Endothelial cell of umbilical vein (primary cell): ENCODE data around the gene ARHGEF7. TPM values are rescaled to one million over a fixed set of nuclear protein-coding genes. Genes with fewer than 3 reads are reported as not detected.

ENCODE experiments used
- BruUV-seq: library from RNA; stranded (reverse); fragments of 400-500 nt; replicated peaks from 2 replicates; lab custom pipeline; 2021; lab: Mats Ljungman, UMichigan
- CTCF ChIA-PET: fragments of 300-600, 350-600 bp; sonication (Branson Sonifier 250); formaldehyde crosslinking; loops from one replicate; lab custom pipeline; 2021; ENCODE audit warnings: antibody characterized with exemption, inconsistent platforms; lab: Charles Lee
- POLR2A ChIA-PET: fragments of 300-600, 350-600 bp; sonication (Branson Sonifier 250); formaldehyde crosslinking; loops from one replicate; lab custom pipeline; 2021; ENCODE audit warnings: antibody characterized with exemption, inconsistent platforms; lab: Charles Lee
- DNase-seq: peaks from one replicate; pipeline ENCODE4 v3.0.0-alpha.2; 2011; ENCODE audit warnings: low read depth, low spot score
- FAIRE-seq: peaks from 2 replicates; lab custom pipeline; 2011; peaks lifted over from hg19 to GRCh38; lab: Jason Lieb, UNC
- H2AFZ ChIP-seq: 2 replicates; pipeline ENCODE4 v1.6.0; 2012; ENCODE audit warnings: low read depth, low read length, control low read depth, inconsistent platforms
- H3K27ac ChIP-seq: 2 replicates; pipeline ENCODE4 v1.5.1; 2011; ENCODE audit warnings: low read depth, mild to moderate bottlenecking, control low read depth, low read length, moderate library complexity; ENCODE audit not compliant: insufficient read depth
- H3K27me3 ChIP-seq, 2 experiments: 2 replicates each; pipeline versions ENCODE4 v1.6.0 to v1.6.1; 2011; ENCODE audit warnings: low read length in 2 of 2, mixed read lengths in 1 of 2; ENCODE audit not compliant: control insufficient read depth in 2 of 2, insufficient read depth in 2 of 2
- H3K36me3 ChIP-seq, 2 experiments: 2 replicates in 1 of 2; 3 replicates in 1 of 2; pipeline ENCODE4 v1.5.1; 2011; ENCODE audit warnings: low read length in 2 of 2, mild to moderate bottlenecking in 1 of 2, moderate library complexity in 1 of 2; ENCODE audit not compliant: control insufficient read depth in 2 of 2, insufficient read depth in 2 of 2; ENCODE audit errors: extremely low read depth in 1 of 2
- H3K4me1 ChIP-seq: 3 replicates; pipeline ENCODE4 v1.5.1; 2011; ENCODE audit warnings: mild to moderate bottlenecking, low read length; ENCODE audit not compliant: control insufficient read depth, insufficient read depth; ENCODE audit errors: extremely low read depth
- H3K4me2 ChIP-seq: 2 replicates; pipeline ENCODE4 v1.6.1; 2011; ENCODE audit warnings: low read length, control low read depth, mixed read lengths; ENCODE audit not compliant: insufficient read depth
- H3K4me3 ChIP-seq, 3 experiments: fragments of 200-600 bp in 1 of 3; sonication (generic), shearing (Covaris generic) in 1 of 3; replicated peaks in 1 of 3; 2 replicates each; pipeline ENCODE4 v1.5.1; 2011 to 2016; ENCODE audit warnings: control low read depth in 3 of 3, low read length in 3 of 3, mild to moderate bottlenecking in 2 of 3, inconsistent platforms in 1 of 3, low read depth in 1 of 3, moderate library complexity in 1 of 3; ENCODE audit not compliant: insufficient read depth in 1 of 3
- H3K79me2 ChIP-seq: 2 replicates; pipeline ENCODE4 v1.6.0; 2012; ENCODE audit warnings: low read length, inconsistent platforms; ENCODE audit not compliant: control insufficient read depth, insufficient read depth
- H3K9ac ChIP-seq: replicated peaks from 2 replicates; pipeline ENCODE3; 2011; ENCODE audit warnings: low read length, control low read depth; ENCODE audit not compliant: insufficient read depth; ENCODE audit errors: extremely low read depth
- H3K9me1 ChIP-seq: replicated peaks from 3 replicates; pipeline ENCODE4 v1.6.0; 2011; ENCODE audit warnings: mild to moderate bottlenecking, low read length; ENCODE audit not compliant: control insufficient read depth, insufficient read depth; ENCODE audit errors: extremely low read depth
- H3K9me3 ChIP-seq: replicated peaks from 2 replicates; pipeline ENCODE4 v1.5.1; 2012; ENCODE audit warnings: low read length, inconsistent platforms; ENCODE audit not compliant: control insufficient read depth, insufficient read depth
- H4K20me1 ChIP-seq: replicated peaks from 2 replicates; pipeline ENCODE3; 2011; ENCODE audit warnings: mild to moderate bottlenecking, low read length; ENCODE audit not compliant: control insufficient read depth, insufficient read depth; ENCODE audit errors: extremely low read depth
- EZH2 ChIP-seq: IDR thresholded peaks from 2 replicates; pipeline ENCODE4 v1.6.1; 2012; ENCODE audit warnings: borderline replicate concordance, low read depth, mild to moderate bottlenecking, moderate library complexity, low read length, inconsistent platforms; ENCODE audit not compliant: severe bottlenecking
- FOS ChIP-seq: IDR thresholded peaks from 2 replicates; pipeline ENCODE4 v1.6.1; 2011; ENCODE audit warnings: mild to moderate bottlenecking, low read length, moderate library complexity, borderline replicate concordance; ENCODE audit not compliant: insufficient read depth
- GATA2 ChIP-seq: IDR thresholded peaks from 2 replicates; pipeline ENCODE4 v1.7.0; 2011; ENCODE audit warnings: low read depth, mild to moderate bottlenecking, moderate library complexity, mixed read lengths, low read length; ENCODE audit not compliant: insufficient read length, insufficient read depth
- JUN ChIP-seq: IDR thresholded peaks from 2 replicates; pipeline ENCODE4 v1.6.1; 2011; ENCODE audit warnings: borderline replicate concordance, low read depth; ENCODE audit not compliant: insufficient read length, insufficient read depth
- MYC ChIP-seq: IDR thresholded peaks from one replicate; pipeline ENCODE4 v1.6.1; 2011; ENCODE audit warnings: mild to moderate bottlenecking, low read depth, low read length
- POLR2A ChIP-seq: IDR thresholded peaks from 2 replicates; pipeline ENCODE4 v1.6.1; 2012; ENCODE audit warnings: low read depth, mild to moderate bottlenecking, control low read depth, low read length
- POLR2AphosphoS5 ChIP-seq: IDR thresholded peaks from 2 replicates; pipeline ENCODE4 v1.6.1; 2012; ENCODE audit warnings: low read depth, mild to moderate bottlenecking, control low read depth, low read length, moderate library complexity; ENCODE audit not compliant: insufficient read depth
- dilution Hi-C: fragments of 300-500 bp; cut with MboI; formaldehyde crosslinking; loops from one replicate; pipeline ENCODE4 v1.15.0; 2019; ENCODE audit warnings: low sequenced_read_pairs; ENCODE audit not compliant: extremely low pct_ligation_motif_present
- intact Hi-C: fragments of 100-400 bp; cut with micrococcal nuclease; formaldehyde crosslinking; loops from one replicate; pipeline ENCODE4 v1.10.0; 2022
- polyA plus RNA-seq, 4 experiments: library from polyadenylated mRNA; depleted of rRNA in 3 of 4; stranded (reverse) in 3 of 4; unstranded in 1 of 4; fragments of >200 nt; gene quantifications; 2 replicates each; pipeline versions ENCODE4 v1.2.1 to v1.2.3, GENCODE V29; 2011 to 2012; ENCODE audit warnings: missing spikeins in 1 of 4
- total RNA-seq: library from RNA; stranded (reverse); gene quantifications from 2 replicates; pipeline ENCODE4 v1.2.3, GENCODE V29; 2021
- TF ChIP-seq, protein P1 (sequence below), 2 donors: IDR thresholded peaks; 1 replicate in 1 of 2; 2 replicates in 1 of 2; pipeline ENCODE4 v1.5.1; 2011; ENCODE audit warnings: low read length in 2 of 2, mild to moderate bottlenecking in 2 of 2, moderate library complexity in 2 of 2, control low read depth in 1 of 2, inconsistent platforms in 1 of 2, low read depth in 1 of 2; ENCODE audit not compliant: insufficient read depth in 1 of 2; ENCODE audit errors: extremely low read depth in 1 of 2
- TF ChIP-seq, protein P2 (sequence below): IDR thresholded peaks from 2 replicates; pipeline ENCODE4 v1.6.1; 2011; ENCODE audit not compliant: insufficient read depth, insufficient read length

The ARHGEF7 gene
- total and polyA plus RNA-seq, 2 donors (not counting 3 experiments of a cell fraction or from before 2014, with no cell fraction given) = 94.9 to 155 TPM

DNA sequence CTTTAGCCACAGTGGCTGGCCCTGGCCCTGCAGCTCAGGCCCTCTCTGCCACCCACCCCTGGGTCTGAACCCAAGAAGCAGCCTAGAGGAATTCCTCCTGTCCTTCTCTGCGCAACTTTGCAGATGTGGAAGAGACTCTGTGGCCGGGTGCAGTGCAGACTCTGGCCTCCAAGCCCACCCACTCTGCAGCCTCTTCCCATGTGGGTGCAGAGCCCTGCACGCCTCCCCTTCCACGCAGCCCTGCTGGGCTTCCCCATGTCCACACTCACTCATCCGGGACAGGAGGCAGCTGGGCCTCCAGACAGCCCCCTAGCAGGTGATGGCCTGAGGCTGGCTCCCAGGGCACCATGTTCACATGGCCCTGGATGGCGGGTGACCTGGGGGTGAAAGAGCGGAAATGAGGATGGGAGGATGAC, 207.8 kb downstream of the ARHGEF7 start:
- FAIRE-seq = no peak
- no peak overlapping the region for H3K27ac ChIP-seq
- no peak overlapping the region for H3K4me3 ChIP-seq
- POLR2A ChIA-PET = no interaction called here
- CTCF ChIA-PET = no interaction called here
- dilution Hi-C loops = no loop called here
- H4K20me1 ChIP-seq = no peaks in the 10 kb centered on the region
- no peaks in the 10 kb centered on the region for H3K9me1 ChIP-seq
- H3K4me2 ChIP-seq = no peak overlapping the region
- BruUV-seq = no TSS peak
- H2AFZ ChIP-seq = no peak overlapping the region
- no peak overlapping the region for H3K9ac ChIP-seq
- no peaks in the 10 kb centered on the region for H3K4me1 ChIP-seq
- TF ChIP-seq POLR2A (no peak), MYC (no peak), POLR2AphosphoS5 (no peak), FOS (no peak), EZH2 (no peak), GATA2 (no peak), JUN (no peak)
- TF ChIP-seq, protein P1, sequence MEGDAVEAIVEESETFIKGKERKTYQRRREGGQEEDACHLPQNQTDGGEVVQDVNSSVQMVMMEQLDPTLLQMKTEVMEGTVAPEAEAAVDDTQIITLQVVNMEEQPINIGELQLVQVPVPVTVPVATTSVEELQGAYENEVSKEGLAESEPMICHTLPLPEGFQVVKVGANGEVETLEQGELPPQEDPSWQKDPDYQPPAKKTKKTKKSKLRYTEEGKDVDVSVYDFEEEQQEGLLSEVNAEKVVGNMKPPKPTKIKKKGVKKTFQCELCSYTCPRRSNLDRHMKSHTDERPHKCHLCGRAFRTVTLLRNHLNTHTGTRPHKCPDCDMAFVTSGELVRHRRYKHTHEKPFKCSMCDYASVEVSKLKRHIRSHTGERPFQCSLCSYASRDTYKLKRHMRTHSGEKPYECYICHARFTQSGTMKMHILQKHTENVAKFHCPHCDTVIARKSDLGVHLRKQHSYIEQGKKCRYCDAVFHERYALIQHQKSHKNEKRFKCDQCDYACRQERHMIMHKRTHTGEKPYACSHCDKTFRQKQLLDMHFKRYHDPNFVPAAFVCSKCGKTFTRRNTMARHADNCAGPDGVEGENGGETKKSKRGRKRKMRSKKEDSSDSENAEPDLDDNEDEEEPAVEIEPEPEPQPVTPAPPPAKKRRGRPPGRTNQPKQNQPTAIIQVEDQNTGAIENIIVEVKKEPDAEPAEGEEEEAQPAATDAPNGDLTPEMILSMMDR (IDR thresholded peaks at IDR 0.05; ENCODE audit: extremely low read depth in 1 of 2, insufficient read depth in 1 of 2, low read depth in 1 of 2, low read length in 2 of 2) = no peak
- TF ChIP-seq, protein P2, sequence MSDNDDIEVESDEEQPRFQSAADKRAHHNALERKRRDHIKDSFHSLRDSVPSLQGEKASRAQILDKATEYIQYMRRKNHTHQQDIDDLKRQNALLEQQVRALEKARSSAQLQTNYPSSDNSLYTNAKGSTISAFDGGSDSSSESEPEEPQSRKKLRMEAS = no peak
- no peaks in the 10 kb centered on the region for H3K27me3 ChIP-seq
- H3K79me2 ChIP-seq = no peaks in the 10 kb centered on the region
- no peaks in the 10 kb centered on the region for H3K36me3 ChIP-seq
- no peak for DNase-seq
- intact Hi-C loops = no loop called here
- no peaks in the 10 kb centered on the region for H3K9me3 ChIP-seq
